Large intestine (tissue), 12 donors: Measurements from ENCODE around the gene GADD45GIP1. TPM values are rescaled to one million over a fixed set of nuclear protein-coding genes. Genes with fewer than 3 reads are reported as not detected.
A peak's percentile ranks its signal among the peaks of the same experiment; 100 is the strongest.

ENCODE experiments used
- DNase-seq, 2 donors: peaks; one replicate each; pipeline versions ENCODE4 v3.0.0 to v3.0.0-alpha.2; 2013
- H3K27ac ChIP-seq: one replicate; pipeline ENCODE4 v1.5.1; 2013; ENCODE audit warnings: low read length
- H3K27me3 ChIP-seq: 2 replicates; pipeline ENCODE4 v1.6.1; 2013; ENCODE audit warnings: low read length; ENCODE audit not compliant: control insufficient read depth, insufficient read depth
- H3K36me3 ChIP-seq: 2 replicates; pipeline ENCODE4 v1.6.1; 2013; ENCODE audit warnings: low read length; ENCODE audit not compliant: control insufficient read depth, insufficient read depth
- H3K4me1 ChIP-seq: one replicate; pipeline ENCODE4 v1.6.1; 2013; ENCODE audit warnings: low read length; ENCODE audit not compliant: control insufficient read depth, insufficient read depth
- H3K4me3 ChIP-seq: one replicate; pipeline ENCODE4 v1.5.1; 2013; ENCODE audit warnings: low read length
- H3K9me3 ChIP-seq: one replicate; pipeline ENCODE4 v1.6.1; 2013; ENCODE audit warnings: mild to moderate bottlenecking, low read depth, low read length, moderate library complexity; ENCODE audit not compliant: control insufficient read depth
- WGBS: methylation state at CpG from one replicate; pipeline ENCODE4 v1.1.5; 2013; ENCODE audit warnings: low lambda C conversion rate; ENCODE audit not compliant: insufficient coverage; 5-methylcytosine and 5-hydroxymethylcytosine counted together
- long read RNA-seq, 11 donors: transcript quantifications; one replicate each; lab custom pipeline, GENCODE V29; 2026
- polyA plus RNA-seq: library from polyadenylated mRNA; unstranded; fragments of 120-200 nt; gene quantifications from one replicate; pipeline ENCODE4 v1.2.1, GENCODE V29; 2013

GADD45GIP1 gene
- 30.5 TPM for polyA plus RNA-seq
- long read RNA-seq, donor 1, transcript GADD45GIP1-201 (2 exons, 1,782 nt), result major isoform, 39 of 39 reads
- long read RNA-seq, donor 1, partial matches to known transcripts, result 0 of 39 reads
- long read RNA-seq, donor 1, other reads (novel, unspliced or antisense), result 0 of 39 reads
- long read RNA-seq, donor 2, transcript GADD45GIP1-201 (2 exons, 1,782 nt), result major isoform, 72 of 72 reads
- long read RNA-seq, donor 2, partial matches to known transcripts, result 0 of 72 reads
- long read RNA-seq, donor 2, other reads (novel, unspliced or antisense), result 0 of 72 reads
- long read RNA-seq, donor 3, result 0 reads
- long read RNA-seq, donor 4, transcript GADD45GIP1-201 (2 exons, 1,782 nt), result major isoform, 5 of 5 reads
- long read RNA-seq, donor 4, partial matches to known transcripts, result 0 of 5 reads
- long read RNA-seq, donor 4, other reads (novel, unspliced or antisense), result 0 of 5 reads
- long read RNA-seq, donor 5, transcript GADD45GIP1-201 (2 exons, 1,782 nt), result major isoform, 38 of 38 reads
- long read RNA-seq, donor 5, partial matches to known transcripts, result 0 of 38 reads
- long read RNA-seq, donor 5, other reads (novel, unspliced or antisense), result 0 of 38 reads
- long read RNA-seq, donor 6, transcript GADD45GIP1-201 (2 exons, 1,782 nt), result major isoform, 54 of 54 reads
- long read RNA-seq, donor 6, partial matches to known transcripts, result 0 of 54 reads
- long read RNA-seq, donor 6, other reads (novel, unspliced or antisense), result 0 of 54 reads
- long read RNA-seq, donor 7, transcript GADD45GIP1-201 (2 exons, 1,782 nt), result major isoform, 26 of 26 reads
- long read RNA-seq, donor 7, partial matches to known transcripts, result 0 of 26 reads
- long read RNA-seq, donor 7, other reads (novel, unspliced or antisense), result 0 of 26 reads
- long read RNA-seq, donor 8, transcript GADD45GIP1-201 (2 exons, 1,782 nt), result major isoform, 80 of 80 reads
- long read RNA-seq, donor 8, partial matches to known transcripts, result 0 of 80 reads
- long read RNA-seq, donor 8, other reads (novel, unspliced or antisense), result 0 of 80 reads
- long read RNA-seq, donor 9, transcript GADD45GIP1-201 (2 exons, 1,782 nt), result major isoform, 67 of 200 reads
- long read RNA-seq, donor 9, partial matches to known transcripts, result 93 of 200 reads
- long read RNA-seq, donor 9, other reads (novel, unspliced or antisense), result 40 of 200 reads
- long read RNA-seq, donor 10, transcript GADD45GIP1-201 (2 exons, 1,782 nt), result major isoform, 41 of 41 reads
- long read RNA-seq, donor 10, partial matches to known transcripts, result 0 of 41 reads
- long read RNA-seq, donor 10, other reads (novel, unspliced or antisense), result 0 of 41 reads
- long read RNA-seq, donor 11, transcript GADD45GIP1-201 (2 exons, 1,782 nt), result major isoform, 36 of 36 reads
- long read RNA-seq, donor 11, partial matches to known transcripts, result 0 of 36 reads
- long read RNA-seq, donor 11, other reads (novel, unspliced or antisense), result 0 of 36 reads

- H3K27ac ChIP-seq, result peak within 1 kb of the TSS; percentile 80
- peaks cover 31% of the 10 kb centered on the region for H3K36me3 ChIP-seq
- no peaks in the 10 kb centered on the region for H3K9me3 ChIP-seq
- peak; percentile 58 to 80 for DNase-seq
- peaks cover 11% of the 10 kb centered on the region for H3K4me1 ChIP-seq
- no peaks in the 10 kb centered on the region for H3K27me3 ChIP-seq
- H3K4me3 ChIP-seq, result peak within 1 kb of the TSS; percentile 62
- WGBS, result 0% methylated on average over 3 of the region's 84 CpGs
Observed at GRCh38 chr19:12956446-12957388, at the start of gene GADD45GIP1. GADD45GIP1 (minus strand) TSS chr19:12957223; CDS start chr19:12957212, 11 bp downstream.

- no peak overlapping the region for H3K4me3 ChIP-seq
- H3K27ac ChIP-seq, result no peak overlapping the region
- DNase-seq, result no peak
- no CpG with 5 or more reads among the region's 12 CpGs for WGBS
- H3K36me3 ChIP-seq, result no peaks in the 10 kb centered on the region
- no peaks in the 10 kb centered on the region for H3K4me1 ChIP-seq
- peaks cover under 1% of the 10 kb centered on the region for H3K9me3 ChIP-seq
- peaks cover 89% of the 10 kb centered on the region for H3K27me3 ChIP-seq
Observed at GRCh38 chr19:13005861-13006370, 48.9 kb upstream of the GADD45GIP1 start.

- Histone ChIP-seq H3K27me3 (peaks cover 87% of the 10 kb centered on the region), H3K27ac (no peak overlapping the region), H3K9me3 (no peaks in the 10 kb centered on the region), H3K4me3 (no peak overlapping the region), H3K4me1 (no peaks in the 10 kb centered on the region), H3K36me3 (no peaks in the 10 kb centered on the region)
- no peak for DNase-seq
- no CpG with 5 or more reads among the region's 4 CpGs for WGBS
Observed at GRCh38 chr19:13005253-13005652, 48.2 kb upstream of the GADD45GIP1 start.

GRCh38 chr19:13004273-13004672 is 47.2 kb upstream of the GADD45GIP1 start:
- DNase-seq, result no peak
- Histone ChIP-seq H3K36me3 (no peaks in the 10 kb centered on the region), H3K4me3 (no peak overlapping the region), H3K27me3 (peaks cover 86% of the 10 kb centered on the region), H3K4me1 (no peaks in the 10 kb centered on the region), H3K27ac (no peak overlapping the region), H3K9me3 (no peaks in the 10 kb centered on the region)
- no CpG with 5 or more reads among the region's 7 CpGs for WGBS

GRCh38 chr19:13003081-13003480 is 46.1 kb upstream of the GADD45GIP1 start:
- no CpG with 5 or more reads among the region's 15 CpGs for WGBS
- Histone ChIP-seq H3K4me1 (no peaks in the 10 kb centered on the region), H3K36me3 (no peaks in the 10 kb centered on the region), H3K27me3 (peaks cover 83% of the 10 kb centered on the region), H3K9me3 (no peaks in the 10 kb centered on the region), H3K27ac (no peak overlapping the region), H3K4me3 (no peak overlapping the region)
- DNase-seq, result no peak

- Histone ChIP-seq H3K4me3 (no peak overlapping the region), H3K27me3 (peaks cover 84% of the 10 kb centered on the region), H3K36me3 (no peaks in the 10 kb centered on the region), H3K27ac (peak overlapping the region; percentile 33), H3K4me1 (no peaks in the 10 kb centered on the region), H3K9me3 (no peaks in the 10 kb centered on the region)
- peak; percentile 48 to 51 for DNase-seq
- no CpG with 5 or more reads among the region's 29 CpGs for WGBS
Observed at GRCh38 chr19:13002166-13002898, 45.3 kb upstream of the GADD45GIP1 start.

GRCh38 chr19:13001502-13002165 is 44.6 kb upstream of the GADD45GIP1 start:
- Histone ChIP-seq H3K27me3 (peaks cover 84% of the 10 kb centered on the region), H3K36me3 (no peaks in the 10 kb centered on the region), H3K27ac (peak overlapping the region; percentile 33), H3K4me3 (no peak overlapping the region), H3K9me3 (peaks cover 2% of the 10 kb centered on the region), H3K4me1 (no peaks in the 10 kb centered on the region)
- no peak for DNase-seq
- 100% methylated on average over 1 of the region's 41 CpGs for WGBS

GRCh38 chr19:13001166-13001501 is 44.1 kb upstream of the GADD45GIP1 start:
- Histone ChIP-seq H3K9me3 (peaks cover 6% of the 10 kb centered on the region), H3K36me3 (no peaks in the 10 kb centered on the region), H3K27ac (no peak overlapping the region), H3K27me3 (peaks cover 84% of the 10 kb centered on the region), H3K4me3 (no peak overlapping the region), H3K4me1 (no peaks in the 10 kb centered on the region)
- DNase-seq, result no peak
- WGBS, result 95% methylated on average over 4 of the region's 19 CpGs
